Astrocyte (in vitro differentiated cells and primary cell): ENCODE data around the gene TCEAL7. TPM values are rescaled to one million over a fixed set of nuclear protein-coding genes. Genes with fewer than 3 reads are reported as not detected.

Experiments
- total RNA-seq: library from RNA; stranded (reverse); gene quantifications from 2 replicates; pipeline ENCODE4 v1.2.1, GENCODE V29; 2021

TCEAL7 gene
- total RNA-seq, 1 donor from 2014 or later, result 9.4 TPM

Other genes starting within 250 kb of the TCEAL7 start
- gene NXF3, start 237.1 kb upstream of the TCEAL7 start, total RNA-seq, result not detected in 2 replicates
- gene BEX4, start 115.1 kb upstream of the TCEAL7 start, total RNA-seq, result 42.9 and 43.4 TPM in 2 replicates
- gene TCEAL8, start 75.1 kb upstream of the TCEAL7 start, total RNA-seq, result 62.2 and 68.4 TPM in 2 replicates
- 0.36 TPM in 1 of 2 replicates, not detected in the other for gene TCEAL5, start 53.5 kb upstream of the TCEAL7 start, total RNA-seq
- 10.0 and 12.6 TPM in 2 replicates for gene BEX2, start 19.2 kb upstream of the TCEAL7 start, total RNA-seq
- gene TCEAL9, start 26.3 kb downstream of the TCEAL7 start, total RNA-seq, result 69.0 and 70.5 TPM in 2 replicates
- 221 and 241 TPM in 2 replicates for gene BEX3, start 46.3 kb downstream of the TCEAL7 start, total RNA-seq
- 0.07 TPM in 1 of 2 replicates, not detected in the other for gene RAB40A, start 189.2 kb downstream of the TCEAL7 start, total RNA-seq